OCI-LY1 (cell line): ENCODE results near the gene ROBO1.

Experiments
- CTCF ChIP-seq: fragments of 200-600 bp; sonication (generic), shearing (Covaris generic); IDR thresholded peaks from 2 replicates; pipeline ENCODE4 v1.5.1; 2017; ENCODE audit warnings: mild to moderate bottlenecking, antibody characterized with exemption, low read length, moderate library complexity, mixed read lengths
- EZH2 ChIP-seq: fragments of 200-600 bp; sonication (generic), shearing (Covaris generic); IDR thresholded peaks from 2 replicates; pipeline ENCODE4 v1.8.0; 2017; ENCODE audit warnings: borderline replicate concordance, mixed run types, mild to moderate bottlenecking, antibody characterized with exemption, low read length, moderate library complexity, mixed read lengths

GRCh38 chr3:79467721-79468120, 300.1 kb downstream of the ROBO1 start:
- TF ChIP-seq CTCF (no peak), EZH2 (no peak)
